K562 (cell line): Measurements from ENCODE around the gene SNCB. TPM values are rescaled to one million over a fixed set of nuclear protein-coding genes. Genes with fewer than 3 reads are reported as not detected.

Experiments used
- ATAC-seq: fragments of 200-7000 bp; cut with Tn5 transposase; 3 replicates; pipeline ENCODE4 v1.9.1; 2020; ENCODE audit warnings: moderate library complexity
- BruUV-seq: library from RNA; stranded (reverse); fragments of 400-500 nt; replicated peaks from 2 replicates; lab custom pipeline; 2021; lab: Mats Ljungman, UMichigan
- CTCF ChIA-PET: fragments of 300-600 bp; formaldehyde crosslinking; extraction: SDS; loops from one replicate; lab custom pipeline; 2021; ENCODE audit warnings: low intra/inter-chr PET ratio; lab: Yijun Ruan, JAX
- POLR2A ChIA-PET: fragments of 300-600, 350-650 bp; sonication (Branson Sonifier 250); formaldehyde crosslinking; extraction: SDS; loops from one replicate; lab custom pipeline; 2021; ENCODE audit warnings: antibody characterized with exemption, inconsistent platforms; lab: Yijun Ruan, JAX
- DNase-seq, 4 experiments: peaks; one replicate each; pipeline versions ENCODE4 v3.0.0 to v3.0.0-alpha.2; 2011 to 2018; ENCODE audit warnings: low spot score in 3 of 4, mixed read lengths in 3 of 4; ENCODE audit errors: extremely low read depth in 1 of 4
- FAIRE-seq: peaks from 2 replicates; lab custom pipeline; 2011; peaks lifted over from hg19 to GRCh38; lab: Jason Lieb, UNC
- H2AFZ ChIP-seq: 2 replicates; pipeline ENCODE4 v1.6.0; 2011; ENCODE audit warnings: low read depth, low read length, control low read depth, inconsistent platforms
- H3K27ac ChIP-seq: fragments of 200-600 bp; 3 replicates; pipeline ENCODE4 v1.8.0; 2011; ENCODE audit warnings: low read depth, mild to moderate bottlenecking, control low read depth, inconsistent platforms, low read length, moderate library complexity, mixed read lengths; ENCODE audit errors: extremely low read depth
- H3K27me3 ChIP-seq, 2 experiments: fragments of 300-600 bp in 1 of 2; 2 replicates in 1 of 2; 3 replicates in 1 of 2; pipeline versions ENCODE4 v1.6.0 to v1.8.0; 2011; ENCODE audit warnings: inconsistent platforms in 2 of 2, low read length in 2 of 2, mild to moderate bottlenecking in 1 of 2, mixed read lengths in 1 of 2, moderate library complexity in 1 of 2; ENCODE audit not compliant: control insufficient read depth in 2 of 2, insufficient read depth in 2 of 2
- H3K36me3 ChIP-seq: fragments of 300-600 bp; 3 replicates; pipeline ENCODE4 v1.8.0; 2011; ENCODE audit warnings: mild to moderate bottlenecking, low read length, inconsistent platforms; ENCODE audit not compliant: control insufficient read depth, insufficient read depth
- H3K4me1 ChIP-seq, 2 experiments: fragments of 200-600 bp in 1 of 2; replicated peaks in 1 of 2; 2 replicates in 1 of 2; 3 replicates in 1 of 2; pipeline versions ENCODE4 v1.5.1 to v1.8.0; 2011; ENCODE audit warnings: inconsistent platforms in 2 of 2, low read length in 2 of 2, mild to moderate bottlenecking in 1 of 2, mixed read lengths in 1 of 2, moderate library complexity in 1 of 2; ENCODE audit not compliant: control insufficient read depth in 2 of 2, insufficient read depth in 2 of 2
- H3K4me2 ChIP-seq: 2 replicates; pipeline ENCODE4 v1.6.1; 2011; ENCODE audit warnings: low read length, control low read depth, inconsistent platforms, mixed read lengths; ENCODE audit not compliant: insufficient read depth
- H3K4me3 ChIP-seq: fragments of 200-600 bp; sonication (generic), shearing (Covaris generic); 2 replicates; pipeline ENCODE4 v1.5.1; 2016; ENCODE audit warnings: control low read depth, inconsistent platforms
- H3K79me2 ChIP-seq: fragments of 200-600 bp; 3 replicates; pipeline ENCODE4 v1.8.0; 2011; ENCODE audit warnings: low read length, inconsistent platforms; ENCODE audit not compliant: control insufficient read depth, insufficient read depth
- H3K9ac ChIP-seq, 2 experiments: 2 replicates each; pipeline versions ENCODE4 v1.6.0 to v1.6.1; 2011; ENCODE audit warnings: low read depth in 2 of 2, low read length in 2 of 2, control low read depth in 1 of 2, inconsistent platforms in 1 of 2, mild to moderate bottlenecking in 1 of 2, mixed read lengths in 1 of 2; ENCODE audit not compliant: insufficient read depth in 1 of 2
- H3K9me1 ChIP-seq: one replicate; pipeline ENCODE4 v1.6.0; 2011; ENCODE audit warnings: inconsistent platforms, mild to moderate bottlenecking, low read length, moderate library complexity; ENCODE audit not compliant: control insufficient read depth, insufficient read depth
- H3K9me3 ChIP-seq: replicated peaks from 2 replicates; pipeline ENCODE4 v1.5.1; 2011; ENCODE audit warnings: low read depth, low read length, inconsistent platforms; ENCODE audit not compliant: control insufficient read depth, insufficient read depth
- H4K20me1 ChIP-seq: replicated peaks from 2 replicates; pipeline ENCODE4 v1.6.1; 2011; ENCODE audit warnings: low read length, inconsistent platforms, mixed read lengths; ENCODE audit not compliant: control insufficient read depth, insufficient read depth
- JUNB ChIP-seq: fragments of 450-650 bp; formaldehyde crosslinking; conservative IDR thresholded peaks from 2 replicates; pipeline ENCODE4 v1.4.0; 2020; ENCODE audit warnings: mild to moderate bottlenecking
- NCOA4 ChIP-seq: fragments of 450-650 bp; IDR thresholded peaks from 2 replicates; pipeline ENCODE4 v1.6.1; 2018; ENCODE audit warnings: mild to moderate bottlenecking; ENCODE audit not compliant: partially characterized antibody
- WGBS: fragments of 100-300 bp; shearing (Covaris generic); methylation state at CpG from one replicate; pipeline ENCODE4 v1.1.6; 2016; ENCODE audit warnings: low coverage, mixed read lengths; ENCODE audit not compliant: insufficient coverage; ENCODE audit errors: missing lambda C conversion rate; 5-methylcytosine and 5-hydroxymethylcytosine counted together
- in situ Hi-C: fragments of 300-500 bp; cut with MboI; formaldehyde crosslinking; loops from 4 replicates; pipeline ENCODE4 v1.15.0; 2018; ENCODE audit warnings: inconsistent platforms, mixed read lengths
- intact Hi-C: fragments of 100-400 bp; cut with micrococcal nuclease; formaldehyde crosslinking; loops from 2 replicates; pipeline ENCODE4 v1.14.2; 2022
- polyA plus RNA-seq, 8 experiments: library from polyadenylated mRNA; depleted of rRNA in 4 of 8; stranded (reverse) in 5 of 8; unstranded in 3 of 8; fragments of >200 nt; fragmentation: Nextera tagmentation in 2 of 8; fragmentation: Illumina TruSeq in 1 of 8; extraction: Ambion mirVana in 2 of 8; extraction: Trizol in 1 of 8; gene quantifications; 2 replicates each; pipeline versions ENCODE4 v1.2.1 to v1.2.3, GENCODE V29; 2011 to 2014; ENCODE audit warnings: inconsistent platforms in 1 of 8, missing spikeins in 1 of 8
- total RNA-seq, 7 experiments: library from RNA; depleted of rRNA in 6 of 7; stranded (reverse); fragments of >200 nt in 6 of 7; fragmentation: Illumina TruSeq in 2 of 7; extraction: Trizol in 2 of 7; gene quantifications; 2 replicates each; pipeline versions ENCODE4 v1.2.1 to v1.2.3, GENCODE V29; 2011 to 2021; ENCODE audit warnings: low replicate concordance in 1 of 7
- TF ChIP-seq, protein P1 (sequence below): fragments of 450-650 bp; IDR thresholded peaks from 2 replicates; pipeline ENCODE4 v1.6.1; 2016; ENCODE audit warnings: mild to moderate bottlenecking, moderate library complexity
- TF ChIP-seq, protein P2 (sequence below): fragments of 450-650 bp; IDR thresholded peaks from 2 replicates; pipeline ENCODE4 v1.6.1; 2016; ENCODE audit warnings: missing biosample characterization, missing genetic modification characterization
- TF ChIP-seq, protein P3 (sequence below): fragments of 250-450 bp; sonication (Bioruptor Pico); IDR thresholded peaks from 2 replicates; pipeline ENCODE4 v1.4.0; 2020; ENCODE audit warnings: borderline replicate concordance

The SNCB gene
- total and polyA plus RNA-seq, 9 of the 15 experiments (the other 6 are each of a cell fraction or from before 2014, with no cell fraction given) = not detected

DNA sequence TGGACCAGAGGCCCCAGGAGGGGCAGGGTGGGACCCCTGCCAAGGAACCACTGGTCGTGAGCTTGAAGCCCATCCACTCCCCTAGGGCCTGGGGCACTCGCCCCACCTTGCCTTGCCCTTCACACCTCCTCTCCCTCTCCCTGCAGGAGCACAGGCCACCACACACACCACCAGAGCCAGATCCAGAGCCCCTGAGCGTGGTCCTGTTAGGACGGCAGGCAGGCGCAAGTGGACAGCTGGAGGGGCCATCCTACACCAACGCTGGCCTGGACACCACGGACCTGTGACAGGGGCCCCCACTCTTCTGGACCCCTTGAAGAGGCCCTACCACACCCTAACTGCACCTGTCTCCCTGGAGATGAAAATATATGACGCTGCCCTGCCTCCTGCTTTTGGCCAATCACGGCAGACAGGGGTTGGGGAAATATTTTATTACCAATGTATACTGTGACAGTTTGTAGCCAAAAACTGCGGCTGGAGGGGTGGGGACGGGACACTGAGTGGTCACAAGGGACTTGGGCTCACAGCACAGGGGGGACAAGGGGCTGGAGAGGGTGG is 34.9 kb downstream of the SNCB start:
- Histone ChIP-seq H2AFZ (no peak overlapping the region), H3K79me2 (no peaks in the 10 kb centered on the region), H3K27ac (no peak overlapping the region), H3K4me3 (no peak overlapping the region), H3K9me1 (no peaks in the 10 kb centered on the region), H3K9me3 (no peaks in the 10 kb centered on the region), H3K4me1 (peaks cover 0 to 15% of the 10 kb centered on the region in 2 experiments; a peak in 1 of 5 replicates), H3K27me3 (peaks cover 0 to 2% of the 10 kb centered on the region in 2 experiments; a peak in 3 of 5 replicates), H3K36me3 (peaks cover 10% of the 10 kb centered on the region; the same call in 1 of the 3 replicates), H3K4me2 (no peak overlapping the region), H3K9ac (peak overlapping the region in 1 of 2 experiments; percentile 45; a peak in 1 of 4 replicates), H4K20me1 (no peaks in the 10 kb centered on the region; the same call in 1 of the 2 replicates)
- ATAC-seq = no peak; the same call in 2 of the 3 replicates
- intact Hi-C loops = no loop called here
- in situ Hi-C loops = loop anchor here (25.0 kb wide), 1 partner anchor 858 kb away; no protein-coding TSS in a partner anchor
- no TSS peak for BruUV-seq
- POLR2A ChIA-PET = interaction anchor here (0.7 to 1.0 kb wide), 3 partner anchors 13 to 21 kb away, joined by 3 read pairs; no protein-coding TSS in a partner anchor
- FAIRE-seq = no peak
- WGBS = 38% methylated on average over 10 of the region's 11 CpGs
- CTCF ChIA-PET = no interaction called here
- no peak for DNase-seq
- TF ChIP-seq, protein P1, sequence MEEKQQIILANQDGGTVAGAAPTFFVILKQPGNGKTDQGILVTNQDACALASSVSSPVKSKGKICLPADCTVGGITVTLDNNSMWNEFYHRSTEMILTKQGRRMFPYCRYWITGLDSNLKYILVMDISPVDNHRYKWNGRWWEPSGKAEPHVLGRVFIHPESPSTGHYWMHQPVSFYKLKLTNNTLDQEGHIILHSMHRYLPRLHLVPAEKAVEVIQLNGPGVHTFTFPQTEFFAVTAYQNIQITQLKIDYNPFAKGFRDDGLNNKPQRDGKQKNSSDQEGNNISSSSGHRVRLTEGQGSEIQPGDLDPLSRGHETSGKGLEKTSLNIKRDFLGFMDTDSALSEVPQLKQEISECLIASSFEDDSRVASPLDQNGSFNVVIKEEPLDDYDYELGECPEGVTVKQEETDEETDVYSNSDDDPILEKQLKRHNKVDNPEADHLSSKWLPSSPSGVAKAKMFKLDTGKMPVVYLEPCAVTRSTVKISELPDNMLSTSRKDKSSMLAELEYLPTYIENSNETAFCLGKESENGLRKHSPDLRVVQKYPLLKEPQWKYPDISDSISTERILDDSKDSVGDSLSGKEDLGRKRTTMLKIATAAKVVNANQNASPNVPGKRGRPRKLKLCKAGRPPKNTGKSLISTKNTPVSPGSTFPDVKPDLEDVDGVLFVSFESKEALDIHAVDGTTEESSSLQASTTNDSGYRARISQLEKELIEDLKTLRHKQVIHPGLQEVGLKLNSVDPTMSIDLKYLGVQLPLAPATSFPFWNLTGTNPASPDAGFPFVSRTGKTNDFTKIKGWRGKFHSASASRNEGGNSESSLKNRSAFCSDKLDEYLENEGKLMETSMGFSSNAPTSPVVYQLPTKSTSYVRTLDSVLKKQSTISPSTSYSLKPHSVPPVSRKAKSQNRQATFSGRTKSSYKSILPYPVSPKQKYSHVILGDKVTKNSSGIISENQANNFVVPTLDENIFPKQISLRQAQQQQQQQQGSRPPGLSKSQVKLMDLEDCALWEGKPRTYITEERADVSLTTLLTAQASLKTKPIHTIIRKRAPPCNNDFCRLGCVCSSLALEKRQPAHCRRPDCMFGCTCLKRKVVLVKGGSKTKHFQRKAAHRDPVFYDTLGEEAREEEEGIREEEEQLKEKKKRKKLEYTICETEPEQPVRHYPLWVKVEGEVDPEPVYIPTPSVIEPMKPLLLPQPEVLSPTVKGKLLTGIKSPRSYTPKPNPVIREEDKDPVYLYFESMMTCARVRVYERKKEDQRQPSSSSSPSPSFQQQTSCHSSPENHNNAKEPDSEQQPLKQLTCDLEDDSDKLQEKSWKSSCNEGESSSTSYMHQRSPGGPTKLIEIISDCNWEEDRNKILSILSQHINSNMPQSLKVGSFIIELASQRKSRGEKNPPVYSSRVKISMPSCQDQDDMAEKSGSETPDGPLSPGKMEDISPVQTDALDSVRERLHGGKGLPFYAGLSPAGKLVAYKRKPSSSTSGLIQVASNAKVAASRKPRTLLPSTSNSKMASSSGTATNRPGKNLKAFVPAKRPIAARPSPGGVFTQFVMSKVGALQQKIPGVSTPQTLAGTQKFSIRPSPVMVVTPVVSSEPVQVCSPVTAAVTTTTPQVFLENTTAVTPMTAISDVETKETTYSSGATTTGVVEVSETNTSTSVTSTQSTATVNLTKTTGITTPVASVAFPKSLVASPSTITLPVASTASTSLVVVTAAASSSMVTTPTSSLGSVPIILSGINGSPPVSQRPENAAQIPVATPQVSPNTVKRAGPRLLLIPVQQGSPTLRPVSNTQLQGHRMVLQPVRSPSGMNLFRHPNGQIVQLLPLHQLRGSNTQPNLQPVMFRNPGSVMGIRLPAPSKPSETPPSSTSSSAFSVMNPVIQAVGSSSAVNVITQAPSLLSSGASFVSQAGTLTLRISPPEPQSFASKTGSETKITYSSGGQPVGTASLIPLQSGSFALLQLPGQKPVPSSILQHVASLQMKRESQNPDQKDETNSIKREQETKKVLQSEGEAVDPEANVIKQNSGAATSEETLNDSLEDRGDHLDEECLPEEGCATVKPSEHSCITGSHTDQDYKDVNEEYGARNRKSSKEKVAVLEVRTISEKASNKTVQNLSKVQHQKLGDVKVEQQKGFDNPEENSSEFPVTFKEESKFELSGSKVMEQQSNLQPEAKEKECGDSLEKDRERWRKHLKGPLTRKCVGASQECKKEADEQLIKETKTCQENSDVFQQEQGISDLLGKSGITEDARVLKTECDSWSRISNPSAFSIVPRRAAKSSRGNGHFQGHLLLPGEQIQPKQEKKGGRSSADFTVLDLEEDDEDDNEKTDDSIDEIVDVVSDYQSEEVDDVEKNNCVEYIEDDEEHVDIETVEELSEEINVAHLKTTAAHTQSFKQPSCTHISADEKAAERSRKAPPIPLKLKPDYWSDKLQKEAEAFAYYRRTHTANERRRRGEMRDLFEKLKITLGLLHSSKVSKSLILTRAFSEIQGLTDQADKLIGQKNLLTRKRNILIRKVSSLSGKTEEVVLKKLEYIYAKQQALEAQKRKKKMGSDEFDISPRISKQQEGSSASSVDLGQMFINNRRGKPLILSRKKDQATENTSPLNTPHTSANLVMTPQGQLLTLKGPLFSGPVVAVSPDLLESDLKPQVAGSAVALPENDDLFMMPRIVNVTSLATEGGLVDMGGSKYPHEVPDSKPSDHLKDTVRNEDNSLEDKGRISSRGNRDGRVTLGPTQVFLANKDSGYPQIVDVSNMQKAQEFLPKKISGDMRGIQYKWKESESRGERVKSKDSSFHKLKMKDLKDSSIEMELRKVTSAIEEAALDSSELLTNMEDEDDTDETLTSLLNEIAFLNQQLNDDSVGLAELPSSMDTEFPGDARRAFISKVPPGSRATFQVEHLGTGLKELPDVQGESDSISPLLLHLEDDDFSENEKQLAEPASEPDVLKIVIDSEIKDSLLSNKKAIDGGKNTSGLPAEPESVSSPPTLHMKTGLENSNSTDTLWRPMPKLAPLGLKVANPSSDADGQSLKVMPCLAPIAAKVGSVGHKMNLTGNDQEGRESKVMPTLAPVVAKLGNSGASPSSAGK = no peak
- TF ChIP-seq, protein P2, sequence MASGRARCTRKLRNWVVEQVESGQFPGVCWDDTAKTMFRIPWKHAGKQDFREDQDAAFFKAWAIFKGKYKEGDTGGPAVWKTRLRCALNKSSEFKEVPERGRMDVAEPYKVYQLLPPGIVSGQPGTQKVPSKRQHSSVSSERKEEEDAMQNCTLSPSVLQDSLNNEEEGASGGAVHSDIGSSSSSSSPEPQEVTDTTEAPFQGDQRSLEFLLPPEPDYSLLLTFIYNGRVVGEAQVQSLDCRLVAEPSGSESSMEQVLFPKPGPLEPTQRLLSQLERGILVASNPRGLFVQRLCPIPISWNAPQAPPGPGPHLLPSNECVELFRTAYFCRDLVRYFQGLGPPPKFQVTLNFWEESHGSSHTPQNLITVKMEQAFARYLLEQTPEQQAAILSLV (tag) = no peak
- TF ChIP-seq, protein P3, sequence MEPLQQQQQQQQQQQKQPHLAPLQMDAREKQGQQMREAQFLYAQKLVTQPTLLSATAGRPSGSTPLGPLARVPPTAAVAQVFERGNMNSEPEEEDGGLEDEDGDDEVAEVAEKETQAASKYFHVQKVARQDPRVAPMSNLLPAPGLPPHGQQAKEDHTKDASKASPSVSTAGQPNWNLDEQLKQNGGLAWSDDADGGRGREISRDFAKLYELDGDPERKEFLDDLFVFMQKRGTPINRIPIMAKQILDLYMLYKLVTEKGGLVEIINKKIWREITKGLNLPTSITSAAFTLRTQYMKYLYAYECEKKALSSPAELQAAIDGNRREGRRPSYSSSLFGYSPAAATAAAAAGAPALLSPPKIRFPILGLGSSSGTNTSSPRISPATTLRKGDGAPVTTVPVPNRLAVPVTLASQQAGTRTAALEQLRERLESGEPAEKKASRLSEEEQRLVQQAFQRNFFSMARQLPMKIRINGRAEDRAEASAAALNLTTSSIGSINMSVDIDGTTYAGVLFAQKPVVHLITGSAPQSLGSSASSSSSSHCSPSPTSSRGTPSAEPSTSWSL (CRISPR knock-in tag) = no peak
- TF ChIP-seq NCOA4 (no peak), JUNB (CRISPR knock-in tag) (no peak)
